HL-60 (cell line): Measurements from ENCODE around the gene TSC22D3.

Source experiments
- CTCF ChIP-seq: IDR thresholded peaks from one replicate; pipeline ENCODE4 v1.5.1; 2011; ENCODE audit warnings: low read length, control low read depth, inconsistent platforms; ENCODE audit not compliant: insufficient read depth
- POLR2AphosphoS5 ChIP-seq: IDR thresholded peaks from 2 replicates; pipeline ENCODE4 v1.6.1; 2012; ENCODE audit warnings: low read depth
- TF ChIP-seq, protein P1 (sequence below): IDR thresholded peaks from 2 replicates; pipeline ENCODE4 v1.6.1; 2012; ENCODE audit warnings: low read depth; ENCODE audit not compliant: insufficient replicate concordance

GRCh38 chrX:107718156-107718621 lies 57.4 kb downstream of the TSC22D3 start:
- peak; percentile 58 for TF ChIP-seq CTCF
- TF ChIP-seq POLR2AphosphoS5: no peak
- TF ChIP-seq, protein P1, sequence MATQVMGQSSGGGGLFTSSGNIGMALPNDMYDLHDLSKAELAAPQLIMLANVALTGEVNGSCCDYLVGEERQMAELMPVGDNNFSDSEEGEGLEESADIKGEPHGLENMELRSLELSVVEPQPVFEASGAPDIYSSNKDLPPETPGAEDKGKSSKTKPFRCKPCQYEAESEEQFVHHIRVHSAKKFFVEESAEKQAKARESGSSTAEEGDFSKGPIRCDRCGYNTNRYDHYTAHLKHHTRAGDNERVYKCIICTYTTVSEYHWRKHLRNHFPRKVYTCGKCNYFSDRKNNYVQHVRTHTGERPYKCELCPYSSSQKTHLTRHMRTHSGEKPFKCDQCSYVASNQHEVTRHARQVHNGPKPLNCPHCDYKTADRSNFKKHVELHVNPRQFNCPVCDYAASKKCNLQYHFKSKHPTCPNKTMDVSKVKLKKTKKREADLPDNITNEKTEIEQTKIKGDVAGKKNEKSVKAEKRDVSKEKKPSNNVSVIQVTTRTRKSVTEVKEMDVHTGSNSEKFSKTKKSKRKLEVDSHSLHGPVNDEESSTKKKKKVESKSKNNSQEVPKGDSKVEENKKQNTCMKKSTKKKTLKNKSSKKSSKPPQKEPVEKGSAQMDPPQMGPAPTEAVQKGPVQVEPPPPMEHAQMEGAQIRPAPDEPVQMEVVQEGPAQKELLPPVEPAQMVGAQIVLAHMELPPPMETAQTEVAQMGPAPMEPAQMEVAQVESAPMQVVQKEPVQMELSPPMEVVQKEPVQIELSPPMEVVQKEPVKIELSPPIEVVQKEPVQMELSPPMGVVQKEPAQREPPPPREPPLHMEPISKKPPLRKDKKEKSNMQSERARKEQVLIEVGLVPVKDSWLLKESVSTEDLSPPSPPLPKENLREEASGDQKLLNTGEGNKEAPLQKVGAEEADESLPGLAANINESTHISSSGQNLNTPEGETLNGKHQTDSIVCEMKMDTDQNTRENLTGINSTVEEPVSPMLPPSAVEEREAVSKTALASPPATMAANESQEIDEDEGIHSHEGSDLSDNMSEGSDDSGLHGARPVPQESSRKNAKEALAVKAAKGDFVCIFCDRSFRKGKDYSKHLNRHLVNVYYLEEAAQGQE: no peak
